ENCODE data around the gene FAM240A.
"Not testable (repeated sequence)": the region's sequence is repeated elsewhere in the genome, so short reads cannot be mapped to it uniquely, and the experiment has no call there.

The FAM240A gene

GRCh38 chr3:46612324-46612723 lies at the start of gene FAM240A:
Gene FAM240A, plus strand, starts transcription at chr3:46612525. Its CDS starts 159 bp downstream, at chr3:46612684.
- no peak for DNase-seq (ENCODE audit: low spot score)

GRCh38 chr3:46564190-46565021 lies 47.9 kb upstream of the FAM240A start:
- no peak for DNase-seq (ENCODE audit: low spot score)

- no peak for DNase-seq (ENCODE audit: low spot score)
Observed at GRCh38 chr3:46565077-46565476, 47.2 kb upstream of the FAM240A start.

GRCh38 chr3:46565607-46566039 lies 46.7 kb upstream of the FAM240A start:
- no peak for DNase-seq (ENCODE audit: low spot score)

- no peak for DNase-seq (ENCODE audit: low spot score)
Observed at GRCh38 chr3:46566040-46566641, 46.2 kb upstream of the FAM240A start, which contains the start of gene LRRC2. Gene LRRC2, minus strand, starts transcription at chr3:46566302. Its CDS starts 14,711 bp downstream, at chr3:46551591.

GRCh38 chr3:46571684-46572083 lies 40.6 kb upstream of the FAM240A start:
- no peak for DNase-seq (ENCODE audit: low spot score)

- DNase-seq (ENCODE audit: low spot score) = no peak
Observed at GRCh38 chr3:46573701-46574100, 38.6 kb upstream of the FAM240A start.

- DNase-seq (ENCODE audit: low spot score) = no peak
Observed at GRCh38 chr3:46574243-46574646, 38.1 kb upstream of the FAM240A start.

GRCh38 chr3:46574881-46575576 lies 37.3 kb upstream of the FAM240A start:
- no peak for DNase-seq (ENCODE audit: low spot score)

GRCh38 chr3:46575577-46576222 lies 36.6 kb upstream of the FAM240A start:
- DNase-seq (ENCODE audit: low spot score) = no peak

GRCh38 chr3:46576386-46576785 lies 35.9 kb upstream of the FAM240A start:
- DNase-seq (ENCODE audit: low spot score) = no peak

- DNase-seq (ENCODE audit: low spot score) = no peak
Observed at GRCh38 chr3:46576879-46577278, 35.4 kb upstream of the FAM240A start.

GRCh38 chr3:46577580-46578249 lies 34.6 kb upstream of the FAM240A start:
- not testable (repeated sequence) for DNase-seq (ENCODE audit: low spot score)

GRCh38 chr3:46578973-46579755 lies 33.2 kb upstream of the FAM240A start:
- DNase-seq (ENCODE audit: low spot score) = no peak

GRCh38 chr3:46579756-46580286 lies 32.5 kb upstream of the FAM240A start:
- no peak for DNase-seq (ENCODE audit: low spot score)

GRCh38 chr3:46580675-46581074 lies 31.6 kb upstream of the FAM240A start:
- no peak for DNase-seq (ENCODE audit: low spot score)

- no peak for DNase-seq (ENCODE audit: low spot score)
Observed at GRCh38 chr3:46584598-46585467, 27.5 kb upstream of the FAM240A start.

GRCh38 chr3:46585799-46586693 lies 26.3 kb upstream of the FAM240A start:
- no peak for DNase-seq (ENCODE audit: low spot score)

Measured in germinal center (tissue), 1 donor.